ENCODE results near the gene APBA2. TPM values are rescaled to one million over a fixed set of nuclear protein-coding genes. Genes with fewer than 3 reads are reported as not detected.

APBA2 gene
- total RNA-seq, 2 experiments from 2014 or later, result not detected

GRCh38 chr15:28954466-28955159 lies 68.8 kb downstream of the APBA2 start:
- H3K79me2 ChIP-seq (ENCODE audit: insufficient read depth, low read depth, low read length), result no peaks in the 10 kb centered on the region
- TF ChIP-seq CTCF (conservative IDR thresholded peaks at IDR 0.05; ENCODE audit: low read length), result no peak
- TF ChIP-seq EZH2phosphoT487 (IDR thresholded peaks at IDR 0.05; ENCODE audit: borderline replicate concordance, low read depth, low read length), result no peak
- H4K20me1 ChIP-seq (ENCODE audit: insufficient read depth, low read length), result no peaks in the 10 kb centered on the region
- H3K4me1 ChIP-seq (ENCODE audit: insufficient read depth, low read length, poor library complexity, severe bottlenecking), result peaks cover 12% of the 10 kb centered on the region
- H3K36me3 ChIP-seq (ENCODE audit: insufficient read depth, low read length), result no peaks in the 10 kb centered on the region
- POLR2A ChIA-PET, result interaction anchor here (1.6 kb wide), 1 partner anchor 15 kb away, joined by 3 read pairs; no protein-coding TSS in a partner anchor
- peak overlapping the region; percentile 21; the same call in 1 of the 2 replicates for H2AFZ ChIP-seq (ENCODE audit: low read length)
- BruUV-seq (replicated peaks), result no TSS peak
- H3K9me2 ChIP-seq (ENCODE audit: insufficient read depth, low read length), result no peaks in the 10 kb centered on the region
- intact Hi-C loops (cut with micrococcal nuclease; ENCODE audit: unreplicated experiment), result no loop called here
- no peaks in the 10 kb centered on the region for H3K9me3 ChIP-seq (ENCODE audit: low read length)
- no peak overlapping the region for H3K27ac ChIP-seq (ENCODE audit: low read depth, low read length, poor library complexity, severe bottlenecking)
- 0 out of 2 replicates have a peak overlapping the region, but pooled peaks have one; percentile 0 for H3K4me2 ChIP-seq (ENCODE audit: low read length)
- H3K4me3 ChIP-seq (ENCODE audit: low read depth, low read length, poor library complexity, severe bottlenecking), result no peak overlapping the region
- CTCF ChIA-PET (ENCODE audit: unreplicated experiment), result no interaction called here
- DNase-seq (ENCODE audit: low spot score), result no peak

GRCh38 chr15:28955160-28955992 lies 69.6 kb downstream of the APBA2 start:
- Histone ChIP-seq H2AFZ (ENCODE audit: low read length) (peak overlapping the region; percentile 21; the same call in 1 of the 2 replicates), H3K4me1 (ENCODE audit: insufficient read depth, low read length, poor library complexity, severe bottlenecking) (peaks cover 12% of the 10 kb centered on the region), H3K36me3 (ENCODE audit: insufficient read depth, low read length) (no peaks in the 10 kb centered on the region), H3K9me3 (ENCODE audit: low read length) (no peaks in the 10 kb centered on the region), H3K4me3 (ENCODE audit: low read depth, low read length, poor library complexity, severe bottlenecking) (no peak overlapping the region), H3K9me2 (ENCODE audit: insufficient read depth, low read length) (no peaks in the 10 kb centered on the region), H3K79me2 (ENCODE audit: insufficient read depth, low read depth, low read length) (no peaks in the 10 kb centered on the region), H3K4me2 (ENCODE audit: low read length) (0 out of 2 replicates have a peak overlapping the region, but pooled peaks have one; percentile 0), H4K20me1 (ENCODE audit: insufficient read depth, low read length) (no peaks in the 10 kb centered on the region), H3K27ac (ENCODE audit: low read depth, low read length, poor library complexity, severe bottlenecking) (no peak overlapping the region)
- CTCF ChIA-PET (ENCODE audit: unreplicated experiment), result interaction anchor here (0.6 kb wide), 1 partner anchor 42 kb away, joined by 3 read pairs; no protein-coding TSS in a partner anchor
- POLR2A ChIA-PET, result interaction anchor here (1.6 kb wide), 1 partner anchor 16 kb away, joined by 3 read pairs; no protein-coding TSS in a partner anchor
- intact Hi-C loops (cut with micrococcal nuclease; ENCODE audit: unreplicated experiment), result no loop called here
- BruUV-seq (replicated peaks), result no TSS peak
- peak; percentile 50 for DNase-seq (ENCODE audit: low spot score)
- TF ChIP-seq CTCF (conservative IDR thresholded peaks at IDR 0.05; ENCODE audit: low read length) (no peak), EZH2phosphoT487 (IDR thresholded peaks at IDR 0.05; ENCODE audit: borderline replicate concordance, low read depth, low read length) (no peak)

All from OCI-LY7 (cell line).